NCI-H2196 treated with DMSO at 0.1 percent for 48 hours (cell line): ENCODE measurements around the gene LRRC8C.
A peak's percentile ranks its signal among the peaks of the same experiment; 100 is the strongest.

Experiments used
- DNase-seq: peaks from one replicate; lab custom pipeline; 2025; ENCODE audit not compliant: unreplicated experiment; lab: John Stamatoyannopoulos, UW

LRRC8C gene

DNA sequence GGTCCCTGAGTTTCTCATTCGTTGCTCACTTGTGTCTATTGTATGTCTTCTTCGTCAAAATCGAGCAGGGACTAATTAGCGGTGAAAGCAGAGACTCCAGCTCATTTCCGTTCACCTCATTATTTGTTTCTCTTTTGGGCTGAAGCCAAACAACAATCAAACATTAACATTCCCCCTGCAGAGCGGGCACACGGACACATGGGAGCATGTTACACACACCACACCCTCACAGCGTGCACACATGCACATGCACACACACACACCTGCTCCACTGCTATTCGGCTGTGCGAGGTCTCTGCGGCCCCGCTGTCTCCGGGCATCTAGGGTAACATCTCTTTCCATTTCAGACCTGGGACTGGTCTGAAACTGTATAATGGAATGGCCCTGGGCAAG is 129.5 kb downstream of the LRRC8C start:
- no peak for DNase-seq

DNA sequence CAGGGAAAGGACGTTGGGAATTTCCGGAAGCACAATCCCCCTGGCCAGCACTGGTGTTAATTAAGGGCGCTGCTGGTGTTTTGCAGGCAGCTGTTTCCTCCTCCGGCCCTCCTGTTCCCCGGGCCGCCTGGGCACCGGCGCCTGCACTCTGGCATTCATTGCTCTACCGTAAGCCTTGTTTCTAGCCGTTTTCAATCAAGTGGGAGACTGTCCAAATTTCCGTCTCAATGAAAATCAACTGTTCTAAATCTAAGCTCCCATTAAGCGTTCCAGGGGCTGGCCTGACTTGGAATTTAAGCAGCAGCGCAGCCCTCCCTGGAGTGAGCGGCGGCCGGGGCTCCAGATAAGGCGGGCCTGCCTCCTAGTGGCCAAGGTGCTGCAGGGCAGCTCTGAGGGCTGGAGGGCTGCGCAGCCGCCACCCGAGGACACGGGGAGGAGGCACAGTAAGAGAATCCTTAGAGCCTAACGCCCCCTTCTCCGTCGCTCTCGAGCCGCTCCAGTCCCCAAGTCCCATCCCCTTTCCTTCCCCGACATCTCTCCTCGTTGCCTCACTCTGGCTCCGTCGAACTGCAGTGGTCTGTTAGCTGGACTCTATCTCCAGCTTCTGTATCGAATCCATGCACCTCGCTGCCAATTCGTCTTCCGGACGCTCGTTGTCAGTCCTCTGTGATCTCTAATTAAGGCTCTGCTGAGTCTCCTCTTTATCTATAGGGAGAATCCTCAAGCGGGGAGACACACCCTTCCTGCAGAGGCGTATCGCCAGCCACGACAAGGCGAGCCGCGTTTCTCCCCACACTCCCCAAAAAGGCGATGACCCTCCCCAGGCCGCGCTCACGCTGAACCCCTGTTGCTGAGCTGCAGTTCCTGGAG is 130.1 kb downstream of the LRRC8C start:
- peak; percentile 77 for DNase-seq

DNA sequence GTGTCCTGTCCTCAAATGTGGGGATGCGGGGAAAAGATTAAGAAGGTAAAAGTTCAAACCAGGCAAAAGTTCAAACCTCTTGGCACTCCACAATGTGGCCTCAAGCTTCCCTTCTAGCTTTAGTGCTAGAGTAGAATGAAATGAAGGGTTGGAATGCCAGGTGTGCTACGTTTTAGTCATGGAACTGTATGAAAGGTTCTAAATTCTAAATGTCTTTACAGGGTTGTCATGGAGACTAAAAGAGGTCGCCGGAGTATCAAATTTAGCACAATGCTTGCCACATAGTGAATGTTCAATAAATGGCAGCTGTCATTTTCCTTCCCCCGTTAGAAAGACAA is 130.7 kb downstream of the LRRC8C start:
- no peak for DNase-seq

DNA sequence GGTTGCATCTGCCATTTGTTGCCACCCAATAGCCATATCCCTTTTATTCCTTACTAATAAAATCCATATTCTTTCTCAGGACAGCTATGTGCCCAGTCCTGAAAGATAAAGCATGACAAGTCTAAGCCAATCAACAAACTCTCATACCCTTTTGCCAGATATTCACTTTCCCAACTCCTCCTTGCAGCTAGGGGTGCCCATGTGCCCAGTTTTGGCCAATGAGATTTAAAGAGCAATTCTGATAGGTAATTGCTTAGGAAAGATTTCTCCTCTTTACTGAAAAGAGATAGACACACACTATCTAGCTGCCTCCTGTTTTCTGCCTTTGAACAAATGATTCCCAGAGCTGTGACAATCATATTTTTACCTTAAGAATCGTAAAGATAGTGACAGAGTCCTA is 132.9 kb downstream of the LRRC8C start:
- DNase-seq: no peak

DNA sequence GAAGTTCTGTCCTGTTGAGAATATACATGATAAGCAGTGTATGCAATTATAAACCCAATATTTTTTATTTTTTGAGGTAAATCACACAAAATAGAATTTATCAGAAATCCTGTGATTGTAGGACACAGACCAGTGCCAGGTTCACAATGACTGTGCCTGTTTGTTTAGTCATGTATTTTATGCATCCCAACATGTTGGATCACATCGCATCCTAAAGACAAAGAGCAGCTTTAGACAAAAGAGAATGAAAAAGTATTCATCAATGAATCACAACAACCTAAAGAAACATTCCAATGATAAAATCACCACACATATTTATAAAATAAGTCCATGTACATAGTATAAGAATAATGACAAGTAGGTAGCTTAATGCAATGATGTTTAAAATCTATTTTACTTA is 134.7 kb downstream of the LRRC8C start:
- no peak for DNase-seq
